ENCODE data around the gene CKAP4.

CKAP4 gene

GRCh38 chr12:106194351-106194750 is 53.5 kb downstream of the CKAP4 start:
- ATAC-seq, result no peak

- no peak for ATAC-seq
These were observed 54.2 kb downstream of the CKAP4 start for GRCh38 chr12:106193394-106194215.

GRCh38 chr12:106192659-106193393 is 55.0 kb downstream of the CKAP4 start:
- ATAC-seq, result no peak

GRCh38 chr12:106190581-106190980 is 57.2 kb downstream of the CKAP4 start:
- no peak for ATAC-seq

GRCh38 chr12:106189341-106189740 is 58.5 kb downstream of the CKAP4 start:
- ATAC-seq, result no peak

GRCh38 chr12:106188256-106188655 is 59.6 kb downstream of the CKAP4 start:
- no peak for ATAC-seq
